GM12872 (cell line): ENCODE measurements around the gene C11orf54.

ENCODE experiments used
- CTCF ChIP-seq: IDR thresholded peaks from 3 replicates; pipeline ENCODE4 v1.5.1; 2011; ENCODE audit warnings: low read depth, mild to moderate bottlenecking, low read length, moderate library complexity; ENCODE audit not compliant: insufficient read depth

The C11orf54 gene

GRCh38 chr11:93734427-93735222 lies 6.8 kb upstream of the C11orf54 start:
- no peak for TF ChIP-seq CTCF

GRCh38 chr11:93735627-93736026 lies 5.8 kb upstream of the C11orf54 start:
- no peak for TF ChIP-seq CTCF

- no peak for TF ChIP-seq CTCF
Observed at GRCh38 chr11:93736129-93736528, 5.3 kb upstream of the C11orf54 start.

GRCh38 chr11:93737904-93738612 lies 3.4 kb upstream of the C11orf54 start:
- no peak for TF ChIP-seq CTCF

- TF ChIP-seq CTCF: no peak
Observed at GRCh38 chr11:93738647-93739081, 2.8 kb upstream of the C11orf54 start.

GRCh38 chr11:93740031-93740729 lies 1.3 kb upstream of the C11orf54 start:
- TF ChIP-seq CTCF: no peak

- TF ChIP-seq CTCF: no peak
Observed at GRCh38 chr11:93740730-93741093, 760 bp upstream of the C11orf54 start.
